ENCODE measurements around the gene CYP27B1. TPM values are rescaled to one million over a fixed set of nuclear protein-coding genes. Genes with fewer than 3 reads are reported as not detected.

CYP27B1 gene
- total and polyA plus RNA-seq, 10 of the 15 experiments (the other 5 are each of a cell fraction or from before 2014, with no cell fraction given) = 0.10 to 2.7 (median 1.1) TPM

DNA sequence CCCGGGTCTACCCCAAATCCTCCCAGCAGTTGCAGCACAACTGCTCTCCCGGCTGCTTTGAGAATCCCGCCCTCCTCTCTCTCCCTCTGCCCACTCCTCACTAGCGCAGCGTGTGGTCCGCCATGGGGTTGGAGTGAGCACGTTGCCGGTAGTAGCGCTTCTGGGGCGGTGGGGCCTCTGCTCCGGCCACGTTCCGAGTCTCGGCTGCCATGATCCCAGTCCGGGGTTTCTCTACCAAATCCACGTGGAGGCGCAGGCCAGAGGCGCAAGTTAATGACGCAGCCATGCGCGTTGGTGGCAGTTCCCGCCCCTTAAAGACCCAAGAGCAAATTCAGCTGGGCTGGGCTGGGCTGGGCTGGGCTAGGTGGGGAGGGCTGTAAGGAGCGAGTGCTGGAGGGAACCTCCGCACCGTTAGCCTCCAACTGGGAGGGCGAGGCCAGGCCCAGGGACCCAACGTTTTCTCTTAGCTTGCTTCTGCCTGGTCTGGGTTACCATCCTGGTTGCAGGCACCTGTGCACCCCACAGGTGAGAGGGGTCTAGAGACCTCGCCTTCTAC is 5.1 kb upstream of the CYP27B1 start, which contains the start of gene METTL1 (continued):
- peak; percentile 25 for TF ChIP-seq SIX5 (IDR thresholded peaks at IDR 0.05; ENCODE audit: low read depth, low read length, severe bottlenecking)
- TF ChIP-seq NR2C1 (IDR thresholded peaks at IDR 0.05) = no peak
- no peak for TF ChIP-seq NFYB (IDR thresholded peaks at IDR 0.05; ENCODE audit: insufficient read depth, low read depth, low read length)
- TF ChIP-seq, protein P1, sequence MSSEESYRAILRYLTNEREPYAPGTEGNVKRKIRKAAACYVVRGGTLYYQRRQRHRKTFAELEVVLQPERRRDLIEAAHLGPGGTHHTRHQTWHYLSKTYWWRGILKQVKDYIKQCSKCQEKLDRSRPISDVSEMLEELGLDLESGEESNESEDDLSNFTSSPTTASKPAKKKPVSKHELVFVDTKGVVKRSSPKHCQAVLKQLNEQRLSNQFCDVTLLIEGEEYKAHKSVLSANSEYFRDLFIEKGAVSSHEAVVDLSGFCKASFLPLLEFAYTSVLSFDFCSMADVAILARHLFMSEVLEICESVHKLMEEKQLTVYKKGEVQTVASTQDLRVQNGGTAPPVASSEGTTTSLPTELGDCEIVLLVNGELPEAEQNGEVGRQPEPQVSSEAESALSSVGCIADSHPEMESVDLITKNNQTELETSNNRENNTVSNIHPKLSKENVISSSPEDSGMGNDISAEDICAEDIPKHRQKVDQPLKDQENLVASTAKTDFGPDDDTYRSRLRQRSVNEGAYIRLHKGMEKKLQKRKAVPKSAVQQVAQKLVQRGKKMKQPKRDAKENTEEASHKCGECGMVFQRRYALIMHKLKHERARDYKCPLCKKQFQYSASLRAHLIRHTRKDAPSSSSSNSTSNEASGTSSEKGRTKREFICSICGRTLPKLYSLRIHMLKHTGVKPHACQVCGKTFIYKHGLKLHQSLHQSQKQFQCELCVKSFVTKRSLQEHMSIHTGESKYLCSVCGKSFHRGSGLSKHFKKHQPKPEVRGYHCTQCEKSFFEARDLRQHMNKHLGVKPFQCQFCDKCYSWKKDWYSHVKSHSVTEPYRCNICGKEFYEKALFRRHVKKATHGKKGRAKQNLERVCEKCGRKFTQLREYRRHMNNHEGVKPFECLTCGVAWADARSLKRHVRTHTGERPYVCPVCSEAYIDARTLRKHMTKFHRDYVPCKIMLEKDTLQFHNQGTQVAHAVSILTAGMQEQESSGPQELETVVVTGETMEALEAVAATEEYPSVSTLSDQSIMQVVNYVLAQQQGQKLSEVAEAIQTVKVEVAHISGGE (CRISPR knock-in tag; IDR thresholded peaks at IDR 0.05) = no peak
- TF ChIP-seq, protein P2, sequence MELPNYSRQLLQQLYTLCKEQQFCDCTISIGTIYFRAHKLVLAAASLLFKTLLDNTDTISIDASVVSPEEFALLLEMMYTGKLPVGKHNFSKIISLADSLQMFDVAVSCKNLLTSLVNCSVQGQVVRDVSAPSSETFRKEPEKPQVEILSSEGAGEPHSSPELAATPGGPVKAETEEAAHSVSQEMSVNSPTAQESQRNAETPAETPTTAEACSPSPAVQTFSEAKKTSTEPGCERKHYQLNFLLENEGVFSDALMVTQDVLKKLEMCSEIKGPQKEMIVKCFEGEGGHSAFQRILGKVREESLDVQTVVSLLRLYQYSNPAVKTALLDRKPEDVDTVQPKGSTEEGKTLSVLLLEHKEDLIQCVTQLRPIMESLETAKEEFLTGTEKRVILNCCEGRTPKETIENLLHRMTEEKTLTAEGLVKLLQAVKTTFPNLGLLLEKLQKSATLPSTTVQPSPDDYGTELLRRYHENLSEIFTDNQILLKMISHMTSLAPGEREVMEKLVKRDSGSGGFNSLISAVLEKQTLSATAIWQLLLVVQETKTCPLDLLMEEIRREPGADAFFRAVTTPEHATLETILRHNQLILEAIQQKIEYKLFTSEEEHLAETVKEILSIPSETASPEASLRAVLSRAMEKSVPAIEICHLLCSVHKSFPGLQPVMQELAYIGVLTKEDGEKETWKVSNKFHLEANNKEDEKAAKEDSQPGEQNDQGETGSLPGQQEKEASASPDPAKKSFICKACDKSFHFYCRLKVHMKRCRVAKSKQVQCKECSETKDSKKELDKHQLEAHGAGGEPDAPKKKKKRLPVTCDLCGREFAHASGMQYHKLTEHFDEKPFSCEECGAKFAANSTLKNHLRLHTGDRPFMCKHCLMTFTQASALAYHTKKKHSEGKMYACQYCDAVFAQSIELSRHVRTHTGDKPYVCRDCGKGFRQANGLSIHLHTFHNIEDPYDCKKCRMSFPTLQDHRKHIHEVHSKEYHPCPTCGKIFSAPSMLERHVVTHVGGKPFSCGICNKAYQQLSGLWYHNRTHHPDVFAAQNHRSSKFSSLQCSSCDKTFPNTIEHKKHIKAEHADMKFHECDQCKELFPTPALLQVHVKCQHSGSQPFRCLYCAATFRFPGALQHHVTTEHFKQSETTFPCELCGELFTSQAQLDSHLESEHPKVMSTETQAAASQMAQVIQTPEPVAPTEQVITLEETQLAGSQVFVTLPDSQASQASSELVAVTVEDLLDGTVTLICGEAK (IDR thresholded peaks at IDR 0.05; ENCODE audit: borderline replicate concordance) = peak; percentile 41; the same call in 1 of the 2 replicates
- TF ChIP-seq, protein P3, sequence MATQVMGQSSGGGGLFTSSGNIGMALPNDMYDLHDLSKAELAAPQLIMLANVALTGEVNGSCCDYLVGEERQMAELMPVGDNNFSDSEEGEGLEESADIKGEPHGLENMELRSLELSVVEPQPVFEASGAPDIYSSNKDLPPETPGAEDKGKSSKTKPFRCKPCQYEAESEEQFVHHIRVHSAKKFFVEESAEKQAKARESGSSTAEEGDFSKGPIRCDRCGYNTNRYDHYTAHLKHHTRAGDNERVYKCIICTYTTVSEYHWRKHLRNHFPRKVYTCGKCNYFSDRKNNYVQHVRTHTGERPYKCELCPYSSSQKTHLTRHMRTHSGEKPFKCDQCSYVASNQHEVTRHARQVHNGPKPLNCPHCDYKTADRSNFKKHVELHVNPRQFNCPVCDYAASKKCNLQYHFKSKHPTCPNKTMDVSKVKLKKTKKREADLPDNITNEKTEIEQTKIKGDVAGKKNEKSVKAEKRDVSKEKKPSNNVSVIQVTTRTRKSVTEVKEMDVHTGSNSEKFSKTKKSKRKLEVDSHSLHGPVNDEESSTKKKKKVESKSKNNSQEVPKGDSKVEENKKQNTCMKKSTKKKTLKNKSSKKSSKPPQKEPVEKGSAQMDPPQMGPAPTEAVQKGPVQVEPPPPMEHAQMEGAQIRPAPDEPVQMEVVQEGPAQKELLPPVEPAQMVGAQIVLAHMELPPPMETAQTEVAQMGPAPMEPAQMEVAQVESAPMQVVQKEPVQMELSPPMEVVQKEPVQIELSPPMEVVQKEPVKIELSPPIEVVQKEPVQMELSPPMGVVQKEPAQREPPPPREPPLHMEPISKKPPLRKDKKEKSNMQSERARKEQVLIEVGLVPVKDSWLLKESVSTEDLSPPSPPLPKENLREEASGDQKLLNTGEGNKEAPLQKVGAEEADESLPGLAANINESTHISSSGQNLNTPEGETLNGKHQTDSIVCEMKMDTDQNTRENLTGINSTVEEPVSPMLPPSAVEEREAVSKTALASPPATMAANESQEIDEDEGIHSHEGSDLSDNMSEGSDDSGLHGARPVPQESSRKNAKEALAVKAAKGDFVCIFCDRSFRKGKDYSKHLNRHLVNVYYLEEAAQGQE (IDR thresholded peaks at IDR 0.05; ENCODE audit: low read depth, low read length) = no peak
- TF ChIP-seq, protein P4, sequence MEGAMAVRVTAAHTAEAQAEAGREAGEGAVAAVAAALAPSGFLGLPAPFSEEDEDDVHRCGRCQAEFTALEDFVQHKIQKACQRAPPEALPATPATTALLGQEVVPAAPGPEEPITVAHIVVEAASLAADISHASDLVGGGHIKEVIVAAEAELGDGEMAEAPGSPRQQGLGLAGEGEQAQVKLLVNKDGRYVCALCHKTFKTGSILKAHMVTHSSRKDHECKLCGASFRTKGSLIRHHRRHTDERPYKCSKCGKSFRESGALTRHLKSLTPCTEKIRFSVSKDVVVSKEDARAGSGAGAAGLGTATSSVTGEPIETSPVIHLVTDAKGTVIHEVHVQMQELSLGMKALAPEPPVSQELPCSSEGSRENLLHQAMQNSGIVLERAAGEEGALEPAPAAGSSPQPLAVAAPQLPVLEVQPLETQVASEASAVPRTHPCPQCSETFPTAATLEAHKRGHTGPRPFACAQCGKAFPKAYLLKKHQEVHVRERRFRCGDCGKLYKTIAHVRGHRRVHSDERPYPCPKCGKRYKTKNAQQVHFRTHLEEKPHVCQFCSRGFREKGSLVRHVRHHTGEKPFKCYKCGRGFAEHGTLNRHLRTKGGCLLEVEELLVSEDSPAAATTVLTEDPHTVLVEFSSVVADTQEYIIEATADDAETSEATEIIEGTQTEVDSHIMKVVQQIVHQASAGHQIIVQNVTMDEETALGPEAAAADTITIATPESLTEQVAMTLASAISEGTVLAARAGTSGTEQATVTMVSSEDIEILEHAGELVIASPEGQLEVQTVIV (IDR thresholded peaks at IDR 0.05; ENCODE audit: borderline replicate concordance, partially characterized antibody) = peak; percentile 10
- peak; percentile 86 for TF ChIP-seq TAF1 (IDR thresholded peaks at IDR 0.05; ENCODE audit: borderline replicate concordance, low read depth, low read length)
- no peak for TF ChIP-seq STAT3 (IDR thresholded peaks at IDR 0.05; ENCODE audit: low read depth, low read length)
- TF ChIP-seq NRF1 (conservative IDR thresholded peaks at IDR 0.05; ENCODE audit: low read depth, low read length) = 0 out of 2 replicates have a peak, but pooled peaks have one; percentile 11
- no peak for TF ChIP-seq WRNIP1 (IDR thresholded peaks at IDR 0.05; ENCODE audit: borderline replicate concordance, low read depth, low read length)
- no peak for TF ChIP-seq SREBF1 (IDR thresholded peaks at IDR 0.05; ENCODE audit: low read length)
- TF ChIP-seq, protein P5, sequence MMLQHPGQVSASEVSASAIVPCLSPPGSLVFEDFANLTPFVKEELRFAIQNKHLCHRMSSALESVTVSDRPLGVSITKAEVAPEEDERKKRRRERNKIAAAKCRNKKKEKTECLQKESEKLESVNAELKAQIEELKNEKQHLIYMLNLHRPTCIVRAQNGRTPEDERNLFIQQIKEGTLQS (IDR thresholded peaks at IDR 0.05; ENCODE audit: borderline replicate concordance, extremely low read depth, low read depth, low read length) = peak; percentile 77; the same call in 1 of the 2 replicates
- TF ChIP-seq STAT1 (conservative IDR thresholded peaks at IDR 0.05) = 0 out of 2 replicates have a peak, but pooled peaks have one; percentile 34
- no peak for TF ChIP-seq MTA2 (IDR thresholded peaks at IDR 0.05; ENCODE audit: low read depth)

Measured in GM12878 (cell line).